NCI-H2029 (cell line): ENCODE results near the gene OOSP1.
A peak's percentile ranks its signal among the peaks of the same experiment; 100 is the strongest.
"Not testable (repeated sequence)": the region's sequence is repeated elsewhere in the genome, so short reads cannot be mapped to it uniquely, and the experiment has no call there.

Experiments used
- DNase-seq: peaks from one replicate; lab custom pipeline; 2025; lab: John Stamatoyannopoulos, UW

OOSP1 gene, protein sequence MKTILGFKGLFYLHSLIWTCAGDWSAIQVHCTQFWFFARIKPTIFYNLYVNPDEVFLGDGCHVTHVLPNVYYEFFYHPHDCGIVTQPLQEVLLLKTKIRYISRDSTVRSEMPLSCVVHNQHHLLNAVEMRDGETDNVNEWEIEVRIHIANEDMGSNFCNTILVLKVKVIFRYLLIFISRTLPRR

GRCh38 chr11:59938132-59938531, at the start of gene OOSP1:
TSS of gene OOSP1 (plus strand) at chr11:59938432. CDS start at chr11:59938455, 23 bp downstream.
- DNase-seq = no peak

DNA sequence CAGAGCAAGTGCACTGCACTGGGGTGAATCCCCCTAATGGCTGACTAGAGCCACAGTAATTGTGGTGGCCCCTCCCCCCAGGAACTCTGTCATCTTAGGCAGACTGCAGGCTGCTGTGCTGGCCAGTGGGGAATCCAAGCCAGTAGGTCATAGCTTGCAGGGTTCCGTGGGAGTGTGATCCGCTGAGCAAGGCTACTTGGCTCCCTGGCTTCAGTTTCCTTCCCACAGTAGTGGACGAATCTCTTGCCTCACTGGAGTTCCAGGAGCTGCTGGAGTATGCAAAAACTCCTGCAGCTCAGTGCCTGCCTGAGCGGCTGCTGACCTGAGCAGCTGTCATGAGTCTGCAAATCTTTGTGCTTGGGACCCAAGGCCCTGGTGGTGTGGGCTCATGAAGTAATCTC, 46.5 kb upstream of the OOSP1 start:
- DNase-seq = no peak

DNA sequence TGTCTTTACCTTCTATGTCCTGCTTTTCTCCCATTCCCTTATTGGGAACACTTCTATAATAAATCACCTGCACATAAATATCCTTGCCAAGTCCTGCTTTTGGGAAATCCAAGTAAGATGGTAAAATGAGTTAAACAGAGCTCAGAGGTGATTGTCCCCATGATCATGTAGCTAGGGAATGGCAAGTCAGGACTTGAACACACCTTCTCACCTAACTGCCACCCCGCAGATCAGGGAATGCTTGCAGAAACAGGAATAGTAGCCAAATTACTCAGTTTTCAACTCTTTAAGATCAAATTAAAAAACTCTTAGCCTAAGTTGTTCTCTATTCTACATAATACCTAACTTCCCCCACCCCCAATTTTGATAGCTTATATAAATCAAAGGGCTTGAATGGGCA, 43.6 kb upstream of the OOSP1 start:
- DNase-seq = no peak

DNA sequence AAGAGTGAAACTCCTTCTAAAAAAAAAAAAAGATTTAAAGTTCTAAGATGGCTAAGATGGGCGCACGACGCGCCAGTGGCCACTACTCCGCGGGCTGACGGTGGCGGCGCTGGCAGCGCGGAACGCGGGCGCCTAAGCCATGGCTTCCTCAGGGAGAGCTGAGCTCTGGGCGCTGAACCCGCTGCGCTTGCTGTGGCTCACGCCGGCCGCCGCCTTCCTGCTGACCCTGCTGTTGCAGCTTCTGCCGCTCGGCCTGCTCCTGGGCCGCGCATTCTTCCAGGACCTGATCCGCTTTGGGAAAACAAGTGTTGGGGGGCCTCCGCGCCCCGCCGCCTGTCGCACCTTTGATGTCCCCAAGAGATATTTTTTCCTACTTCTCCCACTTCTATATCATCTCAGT, 40.2 kb upstream of the OOSP1 start:
- DNase-seq = no peak

- peak; percentile 72 for DNase-seq
Measured at GRCh38 chr11:59898650-59899049, 39.6 kb upstream of the OOSP1 start.

DNA sequence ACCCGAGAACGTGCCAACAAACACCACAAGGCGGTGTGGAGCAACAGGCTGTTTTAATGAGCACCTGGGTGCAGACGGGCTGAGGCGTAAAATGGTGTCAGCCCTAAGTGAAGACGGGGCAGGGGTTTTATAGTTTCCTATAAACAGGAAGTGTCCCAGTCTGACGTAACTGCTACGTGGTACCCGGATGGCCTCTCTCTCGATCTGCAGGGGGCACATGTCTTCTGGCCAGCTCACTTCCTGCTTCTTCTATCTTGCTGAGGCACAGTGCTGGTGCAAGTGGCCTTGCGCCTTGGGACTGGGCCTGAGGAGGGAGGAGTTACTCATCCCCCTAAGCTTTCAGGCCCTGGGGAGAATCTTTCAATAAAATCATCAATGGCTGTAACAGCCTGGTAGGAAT, 38.7 kb upstream of the OOSP1 start:
- DNase-seq = peak; percentile 47

GRCh38 chr11:59900366-59901126, 37.7 kb upstream of the OOSP1 start:
- DNase-seq = no peak

- no peak for DNase-seq
Measured at GRCh38 chr11:59901306-59901705, 36.9 kb upstream of the OOSP1 start.

- DNase-seq = not testable (repeated sequence)
Measured at GRCh38 chr11:59903569-59903968, 34.7 kb upstream of the OOSP1 start.

GRCh38 chr11:59918480-59918879, 19.8 kb upstream of the OOSP1 start:
- no peak for DNase-seq

DNA sequence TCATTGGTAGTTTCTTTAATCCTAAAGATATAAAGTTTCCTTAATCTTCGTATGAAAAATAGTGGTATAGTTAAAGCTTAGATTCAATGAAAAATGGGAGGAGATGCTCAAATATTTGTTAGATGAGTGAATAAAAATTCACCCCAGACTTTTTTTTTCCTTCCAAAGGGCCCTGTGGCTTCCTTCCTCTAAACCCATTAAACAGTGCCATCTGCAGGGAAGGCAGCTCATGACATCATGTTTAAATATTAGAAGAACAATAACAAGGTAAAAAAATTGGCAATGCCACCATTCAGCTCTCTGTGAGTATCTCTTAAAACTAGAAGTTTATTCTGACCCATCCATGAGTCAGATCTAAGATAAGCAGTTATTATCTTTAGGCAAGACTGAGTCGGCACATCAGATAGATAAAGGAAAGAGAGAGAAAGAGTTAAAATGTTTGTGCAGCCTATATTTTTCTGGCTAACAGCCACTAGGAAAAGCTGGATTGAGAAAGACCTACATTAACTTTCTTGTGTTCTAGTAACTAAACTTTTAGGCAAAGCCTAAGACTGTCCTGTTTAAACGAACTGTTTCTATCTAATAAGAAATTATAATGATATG, 19.1 kb upstream of the OOSP1 start:
- peak; percentile 69 for DNase-seq

- DNase-seq = no peak
Measured at GRCh38 chr11:59923813-59924212, 14.4 kb upstream of the OOSP1 start.

DNA sequence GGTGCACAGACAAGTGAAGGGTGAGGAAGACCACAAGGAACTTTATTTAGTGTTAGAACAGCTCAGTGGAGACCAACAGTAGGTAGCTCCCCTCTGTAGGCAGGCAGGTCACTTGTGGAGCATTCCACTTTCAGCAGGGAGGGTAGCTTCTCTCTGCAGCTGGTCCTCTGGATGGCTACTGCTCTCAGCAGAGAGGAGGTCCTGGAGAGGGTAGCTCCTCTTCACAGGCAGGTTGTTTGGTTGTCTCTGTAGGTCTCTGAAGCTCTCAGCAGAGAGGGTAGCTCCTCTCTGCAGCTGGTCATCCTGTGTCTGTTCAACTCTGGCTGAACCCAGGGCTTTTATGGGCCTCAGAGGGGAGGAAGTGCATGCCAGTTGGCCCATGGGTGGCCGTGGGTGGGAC, 6.5 kb upstream of the OOSP1 start:
- no peak for DNase-seq

DNA sequence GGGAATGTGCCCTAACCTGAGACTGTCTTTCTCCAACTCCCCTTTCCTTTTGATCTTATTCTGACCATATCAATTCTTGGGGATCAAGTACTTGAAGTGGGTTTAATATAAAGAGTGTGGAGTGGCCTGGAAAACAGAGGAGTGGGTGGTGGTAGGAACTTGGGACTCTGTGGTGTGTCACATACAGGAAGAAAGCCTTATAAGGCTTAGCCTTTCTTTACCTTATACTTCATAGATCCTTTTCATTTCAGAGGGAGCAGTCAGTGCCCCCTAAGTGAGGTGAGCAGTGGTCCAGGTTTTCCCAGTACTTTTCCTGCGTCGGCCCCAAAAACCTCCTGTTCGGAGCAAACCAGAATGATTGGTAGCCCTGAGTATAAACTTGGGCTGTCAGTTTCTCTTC, 486 bp downstream of the OOSP1 start:
- DNase-seq = no peak

DNA sequence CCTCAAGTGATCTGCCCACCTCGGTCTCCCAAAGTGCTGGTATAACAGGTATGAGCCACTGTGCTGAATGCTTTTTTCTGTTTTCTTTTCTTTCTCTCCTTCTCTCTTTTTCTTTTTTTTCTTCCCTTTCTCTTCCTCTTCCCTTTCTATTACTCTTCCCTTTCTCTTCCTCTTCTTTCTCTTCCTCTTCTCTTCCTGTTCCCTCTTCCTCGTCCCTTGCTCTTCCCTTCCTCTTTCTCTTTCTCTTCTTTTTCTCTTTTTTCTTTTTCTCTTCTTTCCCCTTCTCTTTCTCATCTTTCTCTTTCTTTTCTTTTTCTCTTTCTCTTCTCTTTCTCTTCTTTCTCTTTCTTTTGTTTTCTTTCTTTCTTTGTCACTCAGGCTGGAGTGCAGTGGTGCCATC, 1.2 kb downstream of the OOSP1 start:
- DNase-seq = no peak

- no peak for DNase-seq
Measured at GRCh38 chr11:59941091-59941490, 2.9 kb downstream of the OOSP1 start.

- no peak for DNase-seq
Measured at GRCh38 chr11:59943997-59944714, 5.9 kb downstream of the OOSP1 start.

DNA sequence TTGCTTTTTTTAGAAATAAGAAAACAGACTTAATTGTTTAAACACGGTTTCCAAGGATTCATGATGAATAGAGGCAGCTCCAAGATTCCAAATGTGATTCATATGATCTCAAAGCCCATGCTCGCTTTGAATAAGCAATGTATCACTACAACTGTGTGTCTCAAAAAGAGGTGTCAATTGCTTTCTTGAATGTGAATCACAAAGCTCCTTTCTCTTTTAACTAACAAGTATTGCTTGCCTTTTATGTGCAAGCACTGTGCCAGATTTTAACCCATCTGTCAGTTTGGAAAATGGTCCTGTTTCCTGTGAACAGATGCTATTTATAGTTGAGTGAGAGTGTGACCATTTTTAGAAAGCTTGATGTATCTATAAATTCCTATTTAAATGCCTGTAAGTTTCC, 6.5 kb downstream of the OOSP1 start:
- DNase-seq = no peak

DNA sequence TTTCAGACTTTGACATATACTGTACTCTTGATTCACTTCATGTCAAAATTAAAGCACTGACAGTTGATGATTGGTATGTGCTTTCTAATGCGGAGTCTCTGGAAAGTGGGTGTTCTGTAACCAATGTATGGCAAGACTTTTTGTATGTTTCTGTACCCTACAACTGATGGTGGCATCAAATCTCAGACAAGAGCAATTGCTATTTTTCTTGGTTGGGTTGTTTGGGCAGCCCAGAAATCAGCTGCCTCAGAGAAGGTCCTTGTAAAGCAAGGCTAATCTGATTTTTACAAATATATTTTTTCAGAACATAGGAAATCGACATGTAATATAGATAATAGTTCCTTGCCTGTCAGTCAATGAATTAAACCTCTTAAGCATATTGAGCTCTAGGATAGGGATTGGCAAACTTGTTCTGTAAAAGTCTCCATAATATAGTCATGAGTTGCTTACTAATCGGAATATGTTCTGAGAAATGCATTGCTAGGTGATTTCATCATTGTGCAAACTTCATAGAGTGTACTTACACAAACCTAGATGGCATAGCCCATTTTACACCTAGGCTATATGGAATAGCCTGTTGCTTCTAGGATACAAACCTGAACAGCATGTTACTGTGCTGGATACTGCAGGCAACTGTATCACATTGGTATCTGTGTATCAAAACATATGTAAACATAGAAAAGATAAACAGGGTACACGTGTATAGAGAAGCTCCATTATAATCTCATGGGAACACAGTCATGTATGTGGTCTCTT, 15.4 kb downstream of the OOSP1 start:
- DNase-seq = no peak

- DNase-seq = no peak
Measured at GRCh38 chr11:59954219-59954847, 16.1 kb downstream of the OOSP1 start.

DNA sequence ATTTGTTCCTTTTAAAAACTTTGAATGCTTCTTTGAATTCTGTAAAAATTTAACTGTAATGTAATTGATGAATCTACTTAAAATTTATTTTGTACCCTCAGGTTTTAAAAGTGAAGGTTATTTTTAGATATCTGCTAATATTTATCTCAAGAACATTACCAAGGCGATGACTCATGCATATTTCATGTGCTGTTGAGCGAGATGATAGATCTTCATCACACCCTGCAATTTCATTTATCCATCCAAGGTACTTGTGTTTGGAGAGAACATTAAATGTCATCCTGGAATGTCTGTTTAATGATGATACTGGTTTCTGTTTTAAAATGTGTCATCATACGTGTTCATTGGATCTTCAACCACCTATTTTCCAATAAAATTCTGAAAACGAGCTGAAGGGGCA, 18.9 kb downstream of the OOSP1 start:
- DNase-seq = no peak
